LNCAP (cell line): ENCODE results near the gene KRT78.

Experiments used
- CTCF ChIP-seq: fragments of 450-650 bp; IDR thresholded peaks from 2 replicates; pipeline ENCODE4 v1.5.1; 2017; ENCODE audit warnings: mild to moderate bottlenecking

The KRT78 gene

GRCh38 chr12:52833922-52834726 lies 14.7 kb downstream of the KRT78 start, which contains the start of gene KRT79:
TSS of gene KRT79 (minus strand) at chr12:52834311. CDS start at chr12:52834260, 51 bp downstream.
- TF ChIP-seq CTCF, result no peak

GRCh38 chr12:52832985-52833905 lies 15.5 kb downstream of the KRT78 start:
- TF ChIP-seq CTCF, result no peak

GRCh38 chr12:52832451-52832850 lies 16.3 kb downstream of the KRT78 start:
- no peak for TF ChIP-seq CTCF

- no peak for TF ChIP-seq CTCF
These were observed 17.5 kb downstream of the KRT78 start for GRCh38 chr12:52831251-52831650.

GRCh38 chr12:52829986-52830770 lies 18.6 kb downstream of the KRT78 start:
- TF ChIP-seq CTCF, result no peak

- no peak for TF ChIP-seq CTCF
These were observed 20.2 kb downstream of the KRT78 start for GRCh38 chr12:52828591-52829021.

GRCh38 chr12:52828156-52828555 lies 20.6 kb downstream of the KRT78 start:
- no peak for TF ChIP-seq CTCF
